ENCODE data around the gene TSHZ1. TPM values are rescaled to one million over a fixed set of nuclear protein-coding genes. Genes with fewer than 3 reads are reported as not detected.

TSHZ1 gene
- total and polyA plus RNA-seq, 2 donors from 2014 or later, result 7.0 to 31.3 TPM

- H3K9ac ChIP-seq (ENCODE audit: low read length in 3 of 3), result peak overlapping the region in 2 of 3 donors; percentile 31 to 77
- peak overlapping the region in 2 of 3 donors; percentile 8 to 54 for H3K4me3 ChIP-seq (ENCODE audit: low read length in 3 of 3)
- TF ChIP-seq CTCF (IDR thresholded peaks at IDR 0.05; ENCODE audit: borderline replicate concordance, extremely low read depth, insufficient read depth), result no peak
- H3K9me3 ChIP-seq (ENCODE audit: control insufficient read depth in 2 of 3, insufficient read depth in 1 of 3, low read length in 3 of 3), result no peaks in the 10 kb centered on the region
- H3K36me3 ChIP-seq (ENCODE audit: control insufficient read depth in 2 of 3, insufficient read depth in 3 of 3, low read length in 3 of 3), result no peaks in the 10 kb centered on the region
- peak in 4 of 5 donors; percentile 78 to 85 (median 82) for DNase-seq
- H3K27me3 ChIP-seq (ENCODE audit: control insufficient read depth, insufficient read depth, low read length), result no peaks in the 10 kb centered on the region
- H3K4me1 ChIP-seq (ENCODE audit: control insufficient read depth in 2 of 3, insufficient read depth in 2 of 3, low read depth in 1 of 3, low read length in 3 of 3), result peaks cover 17 to 23% (median 22%) of the 10 kb centered on the region in 3 donors
- FAIRE-seq, result peak; percentile 86
- peak overlapping the region; percentile 56 to 84 for H3K27ac ChIP-seq (ENCODE audit: low read depth in 2 of 2, low read length in 2 of 2)
- intact Hi-C loops (cut with DNase I), result no loop called here
Observed at GRCh38 chr18:75226286-75226955, 15.8 kb downstream of the TSHZ1 start.

DNA sequence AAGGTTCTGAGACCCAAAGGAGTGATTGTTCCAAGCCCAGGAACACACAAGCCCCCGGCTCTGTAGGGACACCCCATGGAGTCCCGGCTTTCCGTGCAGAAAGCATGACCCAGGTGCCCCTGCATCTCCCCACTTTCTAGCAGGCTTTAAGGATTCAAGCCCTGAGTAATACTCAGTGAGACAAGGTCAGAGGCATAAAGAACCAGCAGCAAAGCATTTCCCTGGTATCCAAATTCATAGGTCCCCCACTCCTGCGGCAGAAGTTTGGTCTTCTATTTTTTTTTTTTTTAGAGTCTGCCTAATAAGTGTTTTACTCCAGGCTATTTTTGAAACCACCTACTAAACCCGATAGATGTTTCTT lies 16.3 kb downstream of the TSHZ1 start:
- Histone ChIP-seq H3K36me3 (ENCODE audit: control insufficient read depth in 2 of 3, insufficient read depth in 3 of 3, low read length in 3 of 3) (no peaks in the 10 kb centered on the region), H3K9me3 (ENCODE audit: control insufficient read depth in 2 of 3, insufficient read depth in 1 of 3, low read length in 3 of 3) (no peaks in the 10 kb centered on the region), H3K9ac (ENCODE audit: low read length in 3 of 3) (peak overlapping the region in 2 of 3 donors; percentile 31 to 77), H3K27ac (ENCODE audit: low read depth in 2 of 2, low read length in 2 of 2) (peak overlapping the region; percentile 56 to 84), H3K4me1 (ENCODE audit: control insufficient read depth in 2 of 3, insufficient read depth in 2 of 3, low read depth in 1 of 3, low read length in 3 of 3) (peaks cover 17 to 23% (median 21%) of the 10 kb centered on the region in 3 donors), H3K4me3 (ENCODE audit: low read length in 3 of 3) (peak overlapping the region in 2 of 3 donors; percentile 8 to 54), H3K27me3 (ENCODE audit: control insufficient read depth, insufficient read depth, low read length) (no peaks in the 10 kb centered on the region)
- intact Hi-C loops (cut with DNase I), result no loop called here
- FAIRE-seq (no peak), DNase-seq (peak in 1 of 5 donors; percentile 40)
- TF ChIP-seq CTCF (IDR thresholded peaks at IDR 0.05; ENCODE audit: borderline replicate concordance, extremely low read depth, insufficient read depth), result no peak

- DNase-seq (peak in 1 of 5 donors; percentile 39), FAIRE-seq (no peak)
- Histone ChIP-seq H3K27ac (ENCODE audit: low read depth in 2 of 2, low read length in 2 of 2) (peak overlapping the region in 1 of 2 donors; percentile 84), H3K4me1 (ENCODE audit: control insufficient read depth in 2 of 3, insufficient read depth in 2 of 3, low read depth in 1 of 3, low read length in 3 of 3) (peaks cover 15 to 21% (median 19%) of the 10 kb centered on the region in 3 donors), H3K4me3 (ENCODE audit: low read length in 3 of 3) (peak overlapping the region in 2 of 3 donors; percentile 20 to 54), H3K36me3 (ENCODE audit: control insufficient read depth in 2 of 3, insufficient read depth in 3 of 3, low read length in 3 of 3) (no peaks in the 10 kb centered on the region), H3K9me3 (ENCODE audit: control insufficient read depth in 2 of 3, insufficient read depth in 1 of 3, low read length in 3 of 3) (no peaks in the 10 kb centered on the region), H3K9ac (ENCODE audit: low read length in 3 of 3) (peak overlapping the region in 1 of 3 donors; percentile 31), H3K27me3 (ENCODE audit: control insufficient read depth, insufficient read depth, low read length) (no peaks in the 10 kb centered on the region)
- no peak for TF ChIP-seq CTCF (IDR thresholded peaks at IDR 0.05; ENCODE audit: borderline replicate concordance, extremely low read depth, insufficient read depth)
- intact Hi-C loops (cut with DNase I), result no loop called here
Observed at GRCh38 chr18:75227535-75228296, 17.1 kb downstream of the TSHZ1 start.
